Stimulated activated CD8-positive, alpha-beta memory T cell treated with anti-CD3 and anti-CD28 coated beads, Interleukin-12 subunit alpha, Interleukin-12 subunit beta, amount 100 ng/mL, for 1 hour (primary cell): ENCODE results near the gene PBRM1.

ENCODE experiments used
- DNase-seq: peaks from one replicate; pipeline ENCODE4 v3.0.0-alpha.2; 2020; ENCODE audit warnings: low read depth

Gene PBRM1

GRCh38 chr3:52509753-52510328, 175.9 kb downstream of the PBRM1 start:
- no peak for DNase-seq

- DNase-seq, result no peak
Measured at GRCh38 chr3:52507359-52507758, 178.4 kb downstream of the PBRM1 start.

GRCh38 chr3:52506266-52506966, 179.3 kb downstream of the PBRM1 start:
- DNase-seq, result no peak

GRCh38 chr3:52504977-52505376, 180.7 kb downstream of the PBRM1 start:
- DNase-seq, result no peak

DNA sequence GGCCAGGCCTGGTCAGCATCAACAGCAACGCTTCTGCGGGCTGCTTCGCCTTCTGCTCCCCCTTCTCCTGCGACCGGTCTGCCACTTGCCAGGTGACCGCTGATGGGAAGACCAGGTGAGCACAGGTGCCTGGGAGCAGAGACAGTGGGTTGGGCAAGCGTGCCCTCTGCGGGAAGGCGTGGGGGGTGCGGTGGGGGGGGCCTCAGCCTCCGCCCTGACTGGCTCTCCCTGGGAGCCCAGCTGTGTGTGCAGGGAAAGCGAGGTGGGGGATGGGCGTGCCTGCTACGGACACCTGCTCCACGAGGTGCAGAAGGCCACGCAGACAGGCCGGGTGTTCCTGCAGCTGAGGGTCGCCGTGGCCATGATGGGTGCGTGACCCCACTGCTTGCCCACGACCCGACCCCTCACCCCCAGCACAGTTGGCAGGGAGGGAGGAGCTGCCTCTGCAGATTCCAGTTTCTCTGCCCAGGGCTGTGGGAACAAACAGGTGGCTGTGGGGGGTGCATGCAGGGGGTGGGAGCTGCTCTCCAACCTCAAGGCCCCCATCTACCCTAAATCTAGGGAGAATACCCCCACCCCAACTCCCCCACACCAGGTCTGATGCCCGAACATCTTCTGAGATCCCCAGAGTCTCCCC, 181.8 kb downstream of the PBRM1 start:
- DNase-seq, result no peak

DNA sequence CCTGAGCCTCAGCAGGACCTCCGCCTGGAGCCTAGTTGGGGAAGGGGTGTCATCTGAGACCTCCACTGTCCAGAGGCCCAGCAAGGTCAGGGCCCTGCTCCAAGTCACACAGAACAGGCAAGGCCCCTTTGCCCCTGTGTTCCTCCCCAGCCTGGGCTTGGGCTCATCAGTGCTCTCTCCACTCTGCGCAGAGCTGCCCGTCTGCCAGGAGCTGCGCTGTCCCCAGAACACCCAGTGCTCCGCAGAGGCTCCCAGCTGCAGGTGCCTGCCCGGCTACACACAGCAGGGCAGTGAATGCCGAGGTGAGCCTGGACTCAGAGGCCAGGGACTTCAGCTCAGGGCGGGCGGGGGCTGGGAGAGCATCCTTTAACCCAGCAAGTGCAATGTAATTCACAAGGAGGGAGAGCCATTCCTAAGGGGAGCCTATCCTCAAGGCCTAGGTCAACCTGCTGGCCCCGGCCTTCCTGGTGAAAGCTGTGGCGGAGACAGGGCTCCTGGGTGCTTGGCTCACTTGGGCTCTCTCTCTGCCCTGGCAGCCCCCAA, 182.8 kb downstream of the PBRM1 start:
- no peak for DNase-seq

GRCh38 chr3:52502001-52502400, 183.7 kb downstream of the PBRM1 start:
- DNase-seq, result no peak

GRCh38 chr3:52501046-52501445, 184.7 kb downstream of the PBRM1 start:
- DNase-seq, result no peak

GRCh38 chr3:52498137-52499054, 187.3 kb downstream of the PBRM1 start:
- DNase-seq, result no peak

- DNase-seq, result no peak
Measured at GRCh38 chr3:52495777-52496602, 189.7 kb downstream of the PBRM1 start.
